OCI-LY7 (cell line): ENCODE data around the gene DRGX. TPM values are rescaled to one million over a fixed set of nuclear protein-coding genes. Genes with fewer than 3 reads are reported as not detected.

ENCODE experiments used
- BruUV-seq: library from RNA; stranded (reverse); fragments of 400-500 nt; replicated peaks from 2 replicates; lab custom pipeline; 2021; lab: Mats Ljungman, UMichigan
- CTCF ChIA-PET: fragments of 300-600 bp; sonication (Branson Sonifier 250); formaldehyde crosslinking; loops from one replicate; lab custom pipeline; 2022; ENCODE audit warnings: antibody characterized with exemption; ENCODE audit not compliant: unreplicated experiment; lab: Charles Lee
- POLR2A ChIA-PET: fragments of 300-600 bp; sonication (Branson Sonifier 250); formaldehyde crosslinking; loops from one replicate; lab custom pipeline; 2022; ENCODE audit warnings: antibody characterized with exemption; lab: Charles Lee
- DNase-seq: peaks from one replicate; pipeline ENCODE4 v3.0.0-alpha.2; 2015; ENCODE audit warnings: low spot score
- H2AFZ ChIP-seq: fragments of 200-600 bp; sonication (generic), shearing (Covaris generic); 2 replicates; pipeline ENCODE4 v1.6.1; 2014; ENCODE audit warnings: mild to moderate bottlenecking, antibody characterized with exemption, low read length, moderate library complexity
- H3K27ac ChIP-seq: fragments of 200-600 bp; sonication (generic); 2 replicates; pipeline ENCODE4 v1.5.1; 2014; ENCODE audit warnings: mixed run types, low read depth, mild to moderate bottlenecking, moderate library complexity, low read length, inconsistent platforms; ENCODE audit not compliant: poor library complexity, severe bottlenecking
- H3K36me3 ChIP-seq: fragments of 200-600 bp; sonication (generic); 2 replicates; pipeline ENCODE4 v1.6.1; 2014; ENCODE audit warnings: mild to moderate bottlenecking, antibody characterized with exemption, low read length, moderate library complexity, mixed read lengths; ENCODE audit not compliant: insufficient read depth
- H3K4me1 ChIP-seq: fragments of 200-600 bp; sonication (generic); 2 replicates; pipeline ENCODE4 v1.5.1; 2014; ENCODE audit warnings: mild to moderate bottlenecking, low read length; ENCODE audit not compliant: insufficient read depth, poor library complexity, severe bottlenecking
- H3K4me2 ChIP-seq: fragments of 200-600 bp; sonication (generic); 2 replicates; pipeline ENCODE4 v1.6.1; 2014; ENCODE audit warnings: mild to moderate bottlenecking, low read length
- H3K4me3 ChIP-seq: fragments of 200-600 bp; sonication (generic); 2 replicates; pipeline ENCODE4 v1.5.1; 2014; ENCODE audit warnings: mild to moderate bottlenecking, low read depth, low read length; ENCODE audit not compliant: poor library complexity, severe bottlenecking
- H3K79me2 ChIP-seq: fragments of 200-600 bp; sonication (generic); 2 replicates; pipeline ENCODE4 v1.6.1; 2016; ENCODE audit warnings: low read depth, mild to moderate bottlenecking, low read length, moderate library complexity, mixed read lengths; ENCODE audit not compliant: insufficient read depth
- H3K9me2 ChIP-seq: fragments of 200-600 bp; sonication (generic); 2 replicates; pipeline ENCODE4 v1.6.1; 2016; ENCODE audit warnings: mild to moderate bottlenecking, low read length, mixed read lengths; ENCODE audit not compliant: insufficient read depth
- H3K9me3 ChIP-seq: fragments of 200-600 bp; sonication (generic); 2 replicates; pipeline ENCODE4 v1.6.1; 2014; ENCODE audit warnings: mild to moderate bottlenecking, mixed run types, low read length, mixed read lengths
- H4K20me1 ChIP-seq: fragments of 200-600 bp; sonication (generic); 2 replicates; pipeline ENCODE4 v1.6.1; 2014; ENCODE audit warnings: mild to moderate bottlenecking, antibody characterized with exemption, low read length, moderate library complexity, mixed read lengths; ENCODE audit not compliant: insufficient read depth
- EZH2phosphoT487 ChIP-seq: fragments of 200-600 bp; sonication (generic); IDR thresholded peaks from 2 replicates; pipeline ENCODE4 v1.6.1; 2018; ENCODE audit warnings: low read depth, borderline replicate concordance, mild to moderate bottlenecking, mixed run types, antibody characterized with exemption, low read length, moderate library complexity, mixed read lengths
- intact Hi-C: fragments of 100-400 bp; cut with micrococcal nuclease; formaldehyde crosslinking; loops from one replicate; pipeline ENCODE4 v1.10.0; 2022; ENCODE audit not compliant: unreplicated experiment
- total RNA-seq, 2 experiments: library from RNA; depleted of rRNA in 1 of 2; stranded (reverse); fragments of >200 nt in 1 of 2; shearing (Covaris generic) in 1 of 2; gene quantifications; 2 replicates each; pipeline ENCODE4 v1.2.3, GENCODE V29; 2014 to 2022
- TF ChIP-seq, protein P1 (sequence below): fragments of 200-600 bp; sonication (generic); conservative IDR thresholded peaks from 2 replicates; pipeline ENCODE4 v1.5.1; 2014; ENCODE audit warnings: mild to moderate bottlenecking, antibody characterized with exemption, low read length, moderate library complexity, mixed read lengths

DRGX gene
- total RNA-seq, 2 experiments from 2014 or later: not detected

DNA sequence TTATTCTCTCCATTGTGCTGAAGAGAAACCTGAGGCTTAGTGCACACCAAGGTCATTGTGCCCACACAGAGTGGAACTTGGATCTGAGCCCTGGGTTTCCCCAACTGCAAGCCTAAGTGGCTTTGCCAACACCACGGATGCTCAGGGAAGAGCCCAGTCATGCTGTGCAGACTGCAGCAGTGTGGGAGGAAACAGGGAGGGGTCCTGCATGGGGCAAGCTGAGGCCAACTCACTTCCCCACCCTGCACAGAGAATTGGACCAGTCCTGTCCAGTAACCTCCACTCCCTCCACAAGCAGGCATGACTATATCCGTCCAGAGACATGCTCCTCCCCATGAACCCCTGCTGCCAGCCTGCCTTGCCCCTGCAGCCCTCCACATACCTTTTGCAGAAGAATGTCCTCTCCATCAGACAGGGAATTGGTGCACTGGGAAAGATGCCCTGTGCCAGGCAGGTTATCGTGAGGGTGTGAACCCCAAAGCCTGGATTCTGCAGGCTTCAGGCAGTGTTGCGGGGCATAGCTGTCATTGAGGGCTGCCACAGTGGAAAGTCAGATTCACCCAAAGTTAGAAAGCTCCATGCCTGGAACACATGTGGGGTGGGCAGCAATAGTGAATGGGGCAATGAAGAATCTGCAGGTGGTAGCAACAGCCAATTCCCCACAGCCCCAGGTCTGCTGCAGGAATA lies 44.9 kb downstream of the DRGX start:
- no peak for DNase-seq
- no peaks in the 10 kb centered on the region for H3K79me2 ChIP-seq
- no peaks in the 10 kb centered on the region for H3K9me2 ChIP-seq
- TF ChIP-seq, protein P1, sequence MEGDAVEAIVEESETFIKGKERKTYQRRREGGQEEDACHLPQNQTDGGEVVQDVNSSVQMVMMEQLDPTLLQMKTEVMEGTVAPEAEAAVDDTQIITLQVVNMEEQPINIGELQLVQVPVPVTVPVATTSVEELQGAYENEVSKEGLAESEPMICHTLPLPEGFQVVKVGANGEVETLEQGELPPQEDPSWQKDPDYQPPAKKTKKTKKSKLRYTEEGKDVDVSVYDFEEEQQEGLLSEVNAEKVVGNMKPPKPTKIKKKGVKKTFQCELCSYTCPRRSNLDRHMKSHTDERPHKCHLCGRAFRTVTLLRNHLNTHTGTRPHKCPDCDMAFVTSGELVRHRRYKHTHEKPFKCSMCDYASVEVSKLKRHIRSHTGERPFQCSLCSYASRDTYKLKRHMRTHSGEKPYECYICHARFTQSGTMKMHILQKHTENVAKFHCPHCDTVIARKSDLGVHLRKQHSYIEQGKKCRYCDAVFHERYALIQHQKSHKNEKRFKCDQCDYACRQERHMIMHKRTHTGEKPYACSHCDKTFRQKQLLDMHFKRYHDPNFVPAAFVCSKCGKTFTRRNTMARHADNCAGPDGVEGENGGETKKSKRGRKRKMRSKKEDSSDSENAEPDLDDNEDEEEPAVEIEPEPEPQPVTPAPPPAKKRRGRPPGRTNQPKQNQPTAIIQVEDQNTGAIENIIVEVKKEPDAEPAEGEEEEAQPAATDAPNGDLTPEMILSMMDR: no peak
- TF ChIP-seq EZH2phosphoT487: no peak
- intact Hi-C loops: no loop called here
- no peak overlapping the region for H2AFZ ChIP-seq
- no peak overlapping the region for H3K4me3 ChIP-seq
- H4K20me1 ChIP-seq: no peaks in the 10 kb centered on the region
- BruUV-seq: no TSS peak
- CTCF ChIA-PET: no interaction called here
- no peak overlapping the region for H3K4me2 ChIP-seq
- POLR2A ChIA-PET: no interaction called here
- no peaks in the 10 kb centered on the region for H3K4me1 ChIP-seq
- H3K9me3 ChIP-seq: no peaks in the 10 kb centered on the region
- no peaks in the 10 kb centered on the region for H3K36me3 ChIP-seq
- no peak overlapping the region for H3K27ac ChIP-seq

DNA sequence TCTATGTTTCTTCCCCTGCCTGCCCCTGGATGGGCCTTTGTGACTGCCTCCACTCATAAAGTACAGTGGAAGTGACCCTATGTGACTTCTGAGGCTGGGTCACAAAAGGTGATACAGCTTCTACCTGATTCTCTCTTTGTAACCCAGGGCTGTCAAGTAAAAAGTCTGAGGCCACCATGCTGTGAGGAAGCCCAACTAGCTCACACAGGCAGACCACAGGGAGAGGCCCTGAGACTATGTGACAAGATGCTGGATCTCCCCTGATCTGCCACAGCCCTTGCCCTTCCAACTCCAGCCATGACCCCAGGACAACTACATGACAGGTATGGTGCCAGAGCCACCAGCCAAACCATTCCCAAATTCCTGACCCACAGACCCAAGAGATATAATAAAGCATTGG lies 45.8 kb downstream of the DRGX start:
- intact Hi-C loops: no loop called here
- Histone ChIP-seq H3K9me2 (no peaks in the 10 kb centered on the region), H3K79me2 (no peaks in the 10 kb centered on the region), H3K4me2 (no peak overlapping the region), H3K9me3 (no peaks in the 10 kb centered on the region), H3K27ac (no peak overlapping the region), H2AFZ (no peak overlapping the region), H4K20me1 (no peaks in the 10 kb centered on the region), H3K4me3 (no peak overlapping the region), H3K4me1 (no peaks in the 10 kb centered on the region), H3K36me3 (no peaks in the 10 kb centered on the region)
- TF ChIP-seq, protein P1: no peak
- no peak for TF ChIP-seq EZH2phosphoT487
- CTCF ChIA-PET: no interaction called here
- POLR2A ChIA-PET: no interaction called here
- BruUV-seq: no TSS peak
- no peak for DNase-seq

DNA sequence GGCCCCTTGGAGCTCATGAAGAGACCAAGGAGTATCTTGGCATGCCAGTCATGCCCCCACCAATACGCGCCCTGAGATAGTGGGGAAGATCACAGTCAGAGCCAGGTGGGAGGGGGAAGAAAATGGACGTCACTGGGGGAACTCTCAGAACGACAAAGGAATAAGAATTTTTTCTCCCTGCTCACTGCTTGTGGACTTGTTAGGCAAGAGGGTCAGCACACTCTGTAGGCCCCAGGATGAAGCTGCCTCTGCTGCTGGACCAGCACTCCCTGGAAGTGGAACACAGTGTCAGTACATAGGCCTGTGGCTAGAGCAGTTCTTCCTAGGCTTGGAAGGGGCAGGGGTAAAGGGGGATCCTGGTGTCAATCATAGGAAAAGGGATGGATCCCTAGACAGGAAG lies 46.5 kb downstream of the DRGX start:
- Histone ChIP-seq H4K20me1 (no peaks in the 10 kb centered on the region), H3K4me1 (no peaks in the 10 kb centered on the region), H3K4me3 (no peak overlapping the region), H3K27ac (no peak overlapping the region), H3K79me2 (no peaks in the 10 kb centered on the region), H3K4me2 (no peak overlapping the region), H2AFZ (no peak overlapping the region), H3K9me2 (no peaks in the 10 kb centered on the region), H3K36me3 (no peaks in the 10 kb centered on the region), H3K9me3 (no peaks in the 10 kb centered on the region)
- intact Hi-C loops: no loop called here
- no peak for DNase-seq
- POLR2A ChIA-PET: no interaction called here
- TF ChIP-seq, protein P1: no peak
- no peak for TF ChIP-seq EZH2phosphoT487
- CTCF ChIA-PET: no interaction called here
- BruUV-seq: no TSS peak
